ENCODE data around the gene TRDMT1.
"Not testable (repeated sequence)": the region's sequence is repeated elsewhere in the genome, so short reads cannot be mapped to it uniquely, and the experiment has no call there.

TRDMT1 gene

DNA sequence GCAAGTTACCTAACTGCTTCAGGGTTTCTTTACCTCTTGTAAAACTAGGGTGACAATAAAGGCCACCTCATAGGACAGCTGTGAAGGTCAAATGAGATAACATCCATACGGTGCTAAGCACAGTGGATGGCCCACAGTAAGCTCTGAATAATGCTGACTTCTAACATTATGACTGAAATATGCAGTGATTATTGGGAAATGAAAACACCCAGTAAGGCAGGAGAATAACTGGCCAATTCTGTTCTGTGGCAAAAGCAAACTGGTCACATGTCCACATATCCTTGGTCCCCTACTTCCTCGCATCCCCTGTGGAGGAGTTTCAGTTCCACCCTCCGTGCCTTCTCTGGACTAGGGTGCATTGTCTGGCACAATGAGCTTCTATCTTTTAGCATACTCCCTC is 73.2 kb downstream of the TRDMT1 start:
- no peak for DNase-seq (ENCODE audit: low read depth)

GRCh38 chr10:17126327-17126726 is 75.1 kb downstream of the TRDMT1 start:
- DNase-seq (ENCODE audit: low read depth), result no peak

DNA sequence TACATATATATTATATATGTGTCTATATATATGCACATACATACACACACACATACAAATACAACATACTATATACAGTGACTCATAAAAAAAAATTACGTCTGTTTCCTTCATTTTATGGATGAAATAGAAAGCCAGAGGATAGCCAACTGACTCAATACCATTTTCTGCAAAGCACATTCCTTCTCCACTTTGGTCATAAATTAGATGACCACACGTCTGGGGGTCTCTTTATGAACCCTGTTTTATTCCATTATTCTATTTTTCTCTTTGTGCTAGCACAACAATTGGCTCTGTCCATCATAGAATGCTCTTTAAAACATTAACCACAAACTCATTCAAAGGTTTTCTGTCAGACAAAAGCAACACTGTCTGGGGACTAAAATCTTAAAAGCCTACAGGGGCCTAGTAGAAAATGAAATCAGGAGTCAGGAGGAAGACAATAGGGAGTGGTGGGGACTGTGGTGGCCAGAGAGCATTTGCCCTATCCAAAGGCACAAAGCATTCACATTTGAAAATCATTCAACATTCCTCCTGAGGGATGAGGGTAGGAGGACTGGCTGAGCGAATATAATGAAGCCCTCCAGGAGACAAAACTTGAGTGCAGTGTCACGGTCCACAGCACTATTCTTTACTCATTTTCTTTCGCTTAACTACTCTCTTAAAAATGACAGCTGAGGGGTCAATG is 76.1 kb downstream of the TRDMT1 start:
- DNase-seq (ENCODE audit: low read depth), result no peak

DNA sequence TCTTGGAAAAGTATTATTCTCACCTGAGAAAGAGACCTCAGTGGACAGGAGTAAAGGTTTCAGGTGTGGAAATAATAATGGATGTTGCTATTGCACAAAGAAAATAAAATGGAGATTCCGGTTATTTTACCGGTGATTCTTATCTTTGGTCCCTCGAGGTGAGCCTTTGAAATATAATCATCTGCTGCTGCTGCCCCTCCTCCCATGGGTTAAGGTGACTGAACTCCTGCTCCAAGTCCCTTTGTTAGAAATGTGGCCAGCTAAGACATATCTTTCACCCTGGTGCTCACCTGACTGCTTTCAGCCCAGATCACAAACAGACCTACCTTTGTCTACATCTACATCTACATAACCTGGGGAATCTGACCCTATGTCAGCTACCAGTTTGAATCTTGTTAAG is 77.5 kb downstream of the TRDMT1 start:
- DNase-seq (ENCODE audit: low read depth), result no peak

DNA sequence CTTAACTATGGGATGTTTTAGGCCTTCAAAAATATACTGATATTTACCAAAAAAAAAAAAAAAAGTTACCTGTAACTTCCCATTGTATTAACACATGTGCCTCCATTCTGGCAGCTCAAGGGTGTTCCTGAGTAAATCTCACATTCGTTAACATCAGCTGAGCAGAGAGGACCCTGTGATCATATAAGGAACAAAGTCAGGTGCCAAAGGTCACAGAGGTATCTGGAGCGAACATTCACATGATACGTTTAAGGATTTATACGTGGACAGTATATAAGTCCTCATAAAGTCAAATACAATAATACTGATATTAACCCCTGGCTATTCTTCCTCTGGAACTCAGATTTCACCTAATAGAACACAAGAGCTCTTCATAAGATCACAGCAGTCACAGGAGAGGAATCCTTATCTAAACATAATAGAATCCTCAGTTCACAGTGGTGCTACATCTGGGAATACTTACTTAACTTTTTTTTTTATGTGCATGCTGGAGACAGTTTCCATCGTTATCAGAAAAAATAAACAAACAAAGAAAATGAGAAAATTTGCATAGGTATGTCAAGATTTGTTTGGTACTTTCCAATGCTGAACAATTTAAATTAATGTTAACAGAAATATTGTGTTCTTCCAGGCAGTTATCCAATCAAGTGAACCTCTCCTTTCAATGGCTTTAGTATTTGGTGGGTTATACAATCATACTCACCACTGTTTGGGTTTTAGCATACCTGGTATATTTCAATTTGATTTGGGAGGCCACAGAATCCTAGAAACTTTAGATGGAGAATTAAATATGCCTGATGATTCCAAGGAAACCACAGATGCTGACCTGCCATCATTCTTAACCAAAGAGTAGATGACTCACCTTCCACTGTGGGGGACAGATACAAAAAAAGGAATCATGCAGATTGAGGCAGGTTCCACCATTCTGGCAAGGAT is 78.5 kb downstream of the TRDMT1 start:
- peak; percentile 62 for DNase-seq (ENCODE audit: low read depth)

DNA sequence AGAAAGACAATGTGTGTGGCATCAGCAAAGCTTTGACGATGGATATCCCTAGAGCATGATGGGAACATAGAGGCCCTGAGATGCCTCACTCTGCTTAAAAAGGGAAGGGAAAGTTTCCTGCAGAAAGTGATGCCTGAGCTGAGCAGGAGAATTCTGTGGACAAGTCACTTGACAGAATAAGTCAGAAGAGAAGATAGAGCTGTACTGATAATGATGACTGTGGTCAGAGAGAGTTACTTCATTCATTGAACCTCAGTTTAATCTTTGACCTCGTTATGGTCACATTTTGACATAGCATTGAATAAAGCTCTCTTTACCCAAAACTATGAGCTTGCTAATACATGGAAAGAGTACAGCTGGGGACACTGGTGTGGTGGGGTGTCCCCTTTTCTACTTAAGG is 79.4 kb downstream of the TRDMT1 start:
- peak; percentile 49 for DNase-seq (ENCODE audit: low read depth)

GRCh38 chr10:17120694-17121093 is 80.8 kb downstream of the TRDMT1 start:
- DNase-seq (ENCODE audit: low read depth), result peak; percentile 54

GRCh38 chr10:17119845-17120244 is 81.6 kb downstream of the TRDMT1 start:
- no peak for DNase-seq (ENCODE audit: low read depth)

GRCh38 chr10:17116193-17116592 is 85.3 kb downstream of the TRDMT1 start:
- no peak for DNase-seq (ENCODE audit: low read depth)

DNA sequence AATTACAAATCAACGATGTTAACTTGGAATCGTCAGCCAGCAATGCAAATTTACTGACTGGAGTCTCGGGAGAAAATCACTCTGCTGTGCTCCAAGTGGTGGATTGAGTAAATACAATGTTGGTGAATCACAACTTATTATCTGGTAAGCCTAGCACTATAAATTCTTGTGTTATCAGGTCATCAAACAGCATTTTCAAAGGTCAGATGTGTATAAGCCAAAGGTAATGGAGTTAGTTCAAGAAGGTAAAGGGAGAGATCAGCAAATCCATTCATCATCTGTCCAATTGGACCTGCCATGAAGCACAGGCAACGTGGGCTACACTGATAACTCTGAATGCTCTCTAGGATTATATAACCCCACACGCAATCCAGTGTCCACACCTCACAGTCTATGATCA is 85.8 kb downstream of the TRDMT1 start:
- peak; percentile 67 for DNase-seq (ENCODE audit: low read depth)

DNA sequence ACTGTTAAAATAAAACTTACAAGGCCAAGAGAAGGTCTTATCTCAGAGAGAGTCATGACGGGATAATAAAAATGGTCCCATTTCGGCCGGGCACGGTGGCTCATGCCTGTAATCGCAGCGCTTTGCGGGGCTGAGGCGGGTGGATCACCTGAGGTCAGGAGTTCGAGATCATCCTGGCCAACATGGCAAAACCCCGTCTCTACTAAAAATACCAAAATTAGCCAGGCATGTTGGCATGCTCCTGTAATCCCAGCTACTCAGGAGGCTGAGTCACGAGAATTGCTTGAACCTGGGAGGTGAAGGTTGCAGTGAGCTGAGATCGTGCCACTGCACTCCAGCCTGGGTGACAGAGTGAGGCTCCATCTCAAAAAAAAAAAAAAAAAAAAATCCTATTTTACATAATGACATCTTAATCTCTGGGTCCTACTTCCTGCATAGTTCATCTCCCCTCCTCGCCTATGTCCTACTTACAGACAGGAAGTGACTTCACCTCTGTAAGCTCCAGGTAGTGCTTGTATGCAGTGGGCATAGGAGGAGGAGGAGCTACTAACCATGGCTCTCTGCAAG is 86.5 kb downstream of the TRDMT1 start:
- not testable (repeated sequence) for DNase-seq (ENCODE audit: low read depth)

DNA sequence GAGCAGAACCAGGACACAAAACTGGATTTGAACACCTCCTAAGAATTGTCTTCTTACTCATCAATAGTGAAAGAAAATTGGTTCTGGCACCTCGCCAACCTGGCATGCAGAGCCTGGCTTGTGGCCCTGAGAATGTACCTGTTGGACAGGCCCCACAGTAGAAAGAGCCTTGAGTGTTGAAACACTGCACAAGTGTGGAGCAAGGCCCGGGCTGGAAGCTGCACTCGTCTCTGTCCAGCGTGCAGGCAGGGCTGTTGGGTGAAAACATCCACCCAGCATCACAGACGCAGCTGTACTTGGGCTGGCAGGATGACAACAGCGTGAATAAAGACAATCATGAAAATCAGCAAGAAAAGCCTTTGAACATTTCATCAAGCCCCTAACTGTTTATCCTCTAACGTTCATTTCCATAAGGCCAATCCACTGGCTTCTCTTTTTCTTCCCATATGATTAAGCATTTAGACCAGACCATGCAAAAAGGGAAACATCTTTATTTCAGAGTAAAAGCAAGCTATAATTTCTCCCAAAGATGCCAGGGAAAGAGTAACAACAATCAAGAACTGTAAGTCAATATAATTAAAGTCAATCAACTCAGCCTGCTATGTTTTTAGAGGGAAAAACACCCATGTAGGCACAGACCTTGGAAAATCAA is 87.5 kb downstream of the TRDMT1 start:
- peak; percentile 51 for DNase-seq (ENCODE audit: low read depth)

DNA sequence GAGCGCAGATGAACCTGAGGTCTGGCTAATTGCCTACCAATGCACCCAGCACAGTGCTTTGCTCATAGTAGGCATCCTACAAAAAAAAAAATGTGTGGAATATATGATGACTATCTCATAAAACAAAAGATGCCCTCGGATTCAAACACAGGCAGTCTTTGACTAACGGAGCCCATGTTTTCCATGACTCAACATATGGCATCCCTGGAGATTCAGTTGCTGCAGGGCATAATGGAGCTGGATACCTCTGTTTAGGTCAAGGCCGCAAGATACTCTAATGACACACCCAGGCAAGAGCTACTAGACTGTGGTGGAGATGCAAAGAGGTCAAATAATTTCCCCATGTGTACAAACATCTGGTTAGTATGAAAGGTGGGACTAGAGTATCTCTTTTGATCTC is 88.1 kb downstream of the TRDMT1 start:
- DNase-seq (ENCODE audit: low read depth), result no peak

DNA sequence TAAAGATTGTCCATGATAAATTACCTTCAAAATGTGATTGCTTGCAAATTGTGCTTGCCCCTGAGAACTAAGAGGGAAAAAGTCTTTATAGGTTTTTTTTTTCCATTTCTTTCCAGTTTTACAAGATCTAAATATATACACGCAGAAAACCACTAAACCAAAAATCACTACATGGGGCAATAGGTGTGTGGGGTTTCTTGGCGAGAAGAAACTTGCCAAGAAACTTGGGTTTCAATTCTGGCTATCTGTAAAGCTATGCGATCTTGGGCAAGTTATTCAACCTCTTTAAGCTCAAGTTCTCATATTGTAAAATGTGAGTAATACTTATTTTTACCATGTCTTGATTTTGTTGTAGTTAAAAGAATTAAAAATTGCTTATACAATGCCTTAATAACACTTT is 88.9 kb downstream of the TRDMT1 start:
- no peak for DNase-seq (ENCODE audit: low read depth)

- peak; percentile 60 for DNase-seq (ENCODE audit: low read depth)
Measured at GRCh38 chr10:17109475-17110207, 91.8 kb downstream of the TRDMT1 start.

- DNase-seq (ENCODE audit: low read depth), result no peak
Measured at GRCh38 chr10:17109046-17109445, 92.4 kb downstream of the TRDMT1 start.

DNA sequence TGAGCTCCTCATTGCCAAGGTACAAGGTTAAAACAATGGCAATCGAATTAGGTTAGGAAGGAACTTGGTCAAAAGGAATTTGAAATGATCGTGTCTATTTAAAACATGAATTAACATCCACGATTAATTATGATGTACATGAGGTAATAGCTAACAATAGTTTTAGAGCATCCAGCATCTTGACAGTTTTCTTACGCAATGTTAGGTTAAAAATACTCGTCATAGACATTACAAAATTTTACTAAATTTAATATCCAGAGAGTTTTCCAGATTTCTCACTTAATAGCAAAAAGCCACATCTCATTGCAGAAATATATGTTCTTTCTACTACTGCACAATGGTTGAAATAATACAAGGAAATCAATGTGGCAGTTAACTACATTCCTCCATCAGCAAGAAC is 94.5 kb downstream of the TRDMT1 start:
- no peak for DNase-seq (ENCODE audit: low read depth)

DNA sequence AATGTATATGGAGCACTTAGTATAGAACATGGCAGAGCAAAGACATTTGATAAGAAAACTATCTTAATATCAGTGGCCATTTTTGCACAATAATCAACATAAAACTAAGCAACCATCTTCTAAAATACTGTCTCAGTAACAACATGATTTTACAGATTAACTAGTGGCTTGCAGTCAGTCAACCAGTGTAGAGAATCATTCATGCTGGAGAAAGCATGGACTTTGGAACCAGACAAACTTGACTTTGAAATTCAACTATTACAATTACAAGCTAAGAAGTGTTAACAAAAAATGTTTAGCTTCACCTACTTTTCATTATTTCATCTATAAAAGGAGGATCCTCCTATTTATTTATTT is 99.6 kb downstream of the TRDMT1 start:
- no peak for DNase-seq (ENCODE audit: low read depth)

- DNase-seq (ENCODE audit: low read depth), result no peak
Measured at GRCh38 chr10:17101257-17101909, 100.1 kb downstream of the TRDMT1 start.

GRCh38 chr10:17100586-17100985 is 100.9 kb downstream of the TRDMT1 start:
- DNase-seq (ENCODE audit: low read depth), result no peak

DNA sequence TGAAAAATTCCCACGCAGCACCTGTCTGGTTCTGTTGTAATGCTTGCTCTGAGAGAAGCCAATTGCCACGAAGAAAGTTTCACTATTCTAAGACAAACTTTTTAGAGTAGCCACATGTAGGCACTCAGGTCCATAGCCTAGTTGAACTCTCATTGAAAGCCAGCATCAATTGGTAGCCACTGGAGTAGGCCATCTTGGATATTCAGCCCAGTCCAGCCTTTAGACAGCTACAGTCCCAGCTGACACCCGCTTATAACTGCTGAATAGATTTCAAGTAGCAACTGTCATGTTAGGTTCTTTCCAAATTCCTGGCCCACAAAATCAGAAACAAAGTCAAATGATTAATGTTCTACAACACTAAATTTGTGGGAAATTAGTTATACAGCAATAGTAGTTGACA is 103.5 kb downstream of the TRDMT1 start:
- no peak for DNase-seq (ENCODE audit: low read depth)
